Anterior cingulate cortex (tissue), 58 donors: ENCODE results near the gene CDC37L1.

Experiments used
- DNase-seq, 58 donors: peaks; one replicate each; lab custom pipeline; 2025; lab: John Stamatoyannopoulos, UW

CDC37L1 gene

DNA sequence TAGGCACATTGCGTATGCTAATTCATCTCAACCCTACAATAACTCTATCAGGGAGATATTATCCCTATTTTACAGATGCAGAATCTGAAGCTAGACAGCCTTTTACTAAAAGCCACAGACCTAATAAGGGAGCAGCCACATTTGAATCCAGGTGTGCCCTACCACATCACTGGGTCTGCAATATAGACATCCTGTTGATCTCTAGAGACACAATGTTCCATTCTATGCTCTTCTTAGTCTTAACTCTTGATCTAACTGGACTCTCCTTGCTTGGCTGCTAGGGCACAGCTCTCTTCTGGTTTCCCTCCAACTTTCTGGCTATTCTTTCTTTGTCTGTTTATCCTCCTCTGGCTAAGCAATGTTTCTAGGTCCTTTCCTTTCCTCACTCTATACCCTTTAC lies 11.7 kb upstream of the CDC37L1 start:
- no peak for DNase-seq

- DNase-seq: no peak
These were observed 10.8 kb upstream of the CDC37L1 start for GRCh38 chr9:4668604-4669003.

GRCh38 chr9:4669890-4670289 lies 9.5 kb upstream of the CDC37L1 start:
- no peak for DNase-seq

GRCh38 chr9:4670591-4670990 lies 8.8 kb upstream of the CDC37L1 start:
- DNase-seq: no peak

GRCh38 chr9:4671737-4672136 lies 7.6 kb upstream of the CDC37L1 start:
- DNase-seq: no peak

- DNase-seq: no peak
These were observed 4.6 kb upstream of the CDC37L1 start for GRCh38 chr9:4674783-4675182.

DNA sequence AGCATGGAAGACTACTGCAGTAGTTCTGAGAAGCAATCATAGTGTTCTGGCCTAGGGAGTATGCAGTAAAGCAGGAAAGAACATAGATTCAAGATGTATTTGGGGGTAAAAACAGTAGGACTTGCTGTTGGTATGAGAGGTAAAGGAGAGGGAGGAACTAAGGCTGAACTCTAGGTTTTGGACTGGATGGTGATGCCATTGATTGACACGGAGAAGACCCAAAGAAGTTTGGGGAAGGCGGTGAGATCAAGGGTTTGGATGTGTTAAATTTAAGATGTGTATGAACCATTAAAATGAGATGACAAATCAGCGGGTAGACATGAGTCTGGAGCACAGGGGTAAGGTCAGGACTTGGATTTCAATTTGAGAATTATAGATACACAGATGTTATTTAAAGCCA lies 2.0 kb upstream of the CDC37L1 start:
- DNase-seq: no peak

DNA sequence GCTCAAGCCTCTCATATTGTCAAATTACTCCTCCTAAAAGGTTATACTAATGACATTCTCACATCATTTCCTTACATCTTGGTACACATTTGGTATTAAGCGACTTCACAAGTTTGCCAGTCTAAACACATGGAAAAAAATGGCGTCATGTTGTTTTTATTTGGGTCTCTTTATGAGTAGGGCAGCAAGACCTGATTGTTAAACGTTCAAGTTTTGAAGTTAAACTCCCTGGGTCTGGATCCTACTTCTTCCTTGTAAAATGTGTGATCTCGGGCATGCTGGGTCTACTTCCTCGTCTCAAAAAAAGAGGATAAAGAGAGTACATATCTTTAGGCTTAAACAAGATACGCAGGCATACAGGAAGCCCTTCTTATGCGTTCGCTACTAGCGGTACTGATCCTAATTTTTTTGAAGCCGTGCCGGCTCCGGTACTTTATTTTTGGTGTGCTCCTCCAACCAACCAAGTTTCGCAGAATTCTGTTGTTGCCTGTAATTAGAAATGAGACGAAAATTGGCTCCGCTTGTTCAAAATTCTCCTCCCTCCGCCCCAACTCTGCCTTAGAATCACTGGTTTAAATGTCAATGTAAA lies 596 bp upstream of the CDC37L1 start:
- DNase-seq: peak in 13 of 58 donors; percentile 13 to 76 (median 47)

DNA sequence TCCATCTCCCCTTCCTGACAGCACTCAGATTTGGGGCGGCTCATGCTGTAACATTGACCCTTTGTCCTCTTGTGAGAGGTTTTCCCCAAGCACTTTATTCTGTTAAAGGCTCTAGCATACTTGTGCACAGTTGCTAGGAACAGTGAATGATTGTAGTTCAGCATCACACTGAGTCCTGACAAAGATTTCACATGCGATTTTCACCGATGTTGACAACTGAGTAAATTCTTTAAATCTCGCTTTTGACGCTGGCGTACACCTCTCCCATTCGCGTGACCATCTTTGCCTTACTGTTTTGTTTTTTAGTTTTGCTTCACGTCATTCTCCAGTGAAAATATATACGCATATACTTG lies 780 bp downstream of the CDC37L1 start:
- peak in 3 of 58 donors; percentile 26 to 43 (median 37) for DNase-seq

- no peak for DNase-seq
These were observed 1.4 kb downstream of the CDC37L1 start for GRCh38 chr9:4680750-4681149.

DNA sequence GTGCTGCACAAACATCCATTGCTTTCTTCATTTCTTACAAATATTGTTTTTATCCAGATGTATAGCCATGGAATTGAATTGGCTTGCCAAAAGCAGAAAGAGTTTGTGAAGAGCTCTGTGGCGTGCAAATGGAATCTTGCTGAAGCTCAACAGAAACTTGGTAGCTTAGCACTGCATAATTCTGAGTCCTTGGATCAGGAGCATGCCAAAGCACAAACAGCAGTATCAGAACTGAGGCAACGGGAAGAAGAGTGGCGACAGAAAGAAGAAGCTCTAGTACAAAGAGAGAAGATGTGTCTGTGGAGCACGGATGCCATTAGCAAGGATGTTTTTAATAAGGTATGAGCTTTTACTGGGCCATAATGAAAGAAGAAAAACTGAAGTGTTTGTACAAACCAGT lies 5.5 kb downstream of the CDC37L1 start:
- no peak for DNase-seq

- DNase-seq: no peak
These were observed 6.7 kb downstream of the CDC37L1 start for GRCh38 chr9:4686112-4686511.

- no peak for DNase-seq
These were observed 7.2 kb downstream of the CDC37L1 start for GRCh38 chr9:4686584-4686983.

DNA sequence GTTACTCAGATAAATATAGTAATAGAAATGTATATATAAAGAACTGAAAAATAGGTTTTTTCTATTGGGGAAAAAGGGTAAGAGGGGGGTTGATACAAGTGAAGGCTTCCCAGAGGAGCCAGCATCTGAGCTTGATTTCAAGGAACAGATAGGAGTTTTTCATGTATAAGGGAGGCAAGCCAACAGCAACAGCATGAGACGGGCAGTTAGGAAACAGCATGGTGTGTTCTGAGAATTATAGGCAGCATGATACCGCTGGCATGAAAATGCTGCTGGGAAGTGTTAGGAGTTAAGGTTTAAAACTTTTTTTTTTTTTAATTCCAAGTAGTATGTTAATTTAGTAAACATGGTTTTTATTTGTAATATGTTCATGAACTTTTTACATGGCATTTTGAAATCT lies 9.7 kb downstream of the CDC37L1 start:
- DNase-seq: no peak

DNA sequence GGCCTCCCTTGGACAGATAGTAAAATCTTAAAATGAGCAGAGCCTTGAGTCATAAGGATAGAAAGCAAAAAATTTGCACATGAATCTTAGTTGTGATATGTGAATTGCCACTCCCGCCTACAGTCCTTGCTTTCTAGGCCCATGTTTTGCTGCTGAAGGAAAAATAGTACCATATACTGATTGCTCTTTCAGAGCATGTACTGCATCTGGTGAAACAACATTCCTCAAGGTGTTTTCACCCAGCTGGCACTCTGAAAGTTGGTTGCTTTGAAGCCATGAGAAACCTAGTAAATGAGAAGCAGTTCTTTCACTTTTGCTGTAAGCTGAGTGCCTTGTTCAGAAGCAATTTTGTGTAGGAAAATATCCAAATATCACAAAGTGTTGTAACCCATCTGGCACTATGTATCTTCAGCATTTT lies 10.3 kb downstream of the CDC37L1 start:
- DNase-seq: peak in 3 of 58 donors; percentile 1 to 39 (median 12)

DNA sequence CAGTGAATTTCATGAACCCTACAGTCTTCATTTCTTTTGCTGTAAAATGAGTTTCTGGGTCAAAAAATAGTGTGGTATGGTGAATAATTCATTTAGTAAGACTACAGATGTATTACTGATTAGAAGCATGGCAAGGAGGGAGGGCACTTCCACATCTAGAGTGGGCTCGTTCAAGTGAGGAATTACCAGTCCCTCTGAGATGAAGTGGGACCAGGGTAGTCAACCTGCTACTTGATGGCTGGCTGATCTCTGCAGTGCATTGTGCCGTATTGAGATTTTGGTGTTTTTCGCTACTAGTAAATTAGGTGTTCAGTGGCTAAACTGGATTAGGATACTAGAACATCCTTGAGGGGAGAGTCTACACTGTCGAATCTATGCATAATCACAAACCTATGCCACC lies 10.8 kb downstream of the CDC37L1 start:
- DNase-seq: no peak

GRCh38 chr9:4691795-4692194 lies 12.4 kb downstream of the CDC37L1 start:
- DNase-seq: no peak

DNA sequence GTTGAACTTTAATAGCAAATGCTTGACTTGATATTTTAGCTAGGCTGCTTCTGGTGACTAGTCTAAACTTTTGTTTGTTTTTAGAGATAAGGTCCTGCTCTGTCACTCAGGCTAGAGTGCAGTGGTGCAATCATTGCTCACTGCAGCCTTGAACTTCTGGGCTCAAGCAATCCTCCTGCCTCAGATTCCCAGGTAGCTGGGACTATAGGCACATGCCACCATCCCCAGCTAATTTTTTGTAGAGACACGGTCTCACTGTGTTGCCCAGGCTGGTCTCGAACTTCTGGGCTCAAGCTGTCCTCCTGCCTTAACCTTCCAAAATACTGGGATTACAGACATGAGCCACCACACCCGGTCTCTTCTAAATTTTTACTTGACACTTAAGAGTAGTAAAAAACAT lies 20.7 kb downstream of the CDC37L1 start:
- DNase-seq: no peak

GRCh38 chr9:4700932-4701331 lies 21.6 kb downstream of the CDC37L1 start:
- DNase-seq: no peak

- DNase-seq: no peak
These were observed 22.2 kb downstream of the CDC37L1 start for GRCh38 chr9:4701526-4701925.

DNA sequence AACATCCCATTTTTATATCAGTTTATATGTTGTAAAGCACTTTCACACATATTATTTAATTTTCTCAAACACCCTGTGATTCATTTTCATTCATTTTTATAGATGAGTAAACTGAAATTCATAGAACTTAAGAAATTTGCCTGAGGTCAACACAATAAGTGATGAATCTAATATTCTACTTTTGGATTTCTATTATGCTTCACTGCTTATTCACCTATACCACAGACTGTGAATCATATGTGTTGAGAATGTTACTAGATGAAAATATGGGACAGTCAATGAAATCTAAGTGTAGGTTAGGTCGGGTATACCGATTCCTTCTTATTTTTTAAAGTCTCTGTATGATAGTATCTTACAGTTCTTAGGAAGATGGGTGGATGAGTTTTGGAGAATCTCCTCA lies 24.8 kb downstream of the CDC37L1 start:
- no peak for DNase-seq

- DNase-seq: no peak
These were observed 26.7 kb downstream of the CDC37L1 start for GRCh38 chr9:4706021-4706420.

GRCh38 chr9:4706971-4707622 lies 27.7 kb downstream of the CDC37L1 start:
- DNase-seq: no peak
